NCI-H82 (cell line): ENCODE measurements around the gene KRTAP1-4.
"Not testable (repeated sequence)": the region's sequence is repeated elsewhere in the genome, so short reads cannot be mapped to it uniquely, and the experiment has no call there.

Experiments used
- DNase-seq: peaks from one replicate; lab custom pipeline; 2025; lab: John Stamatoyannopoulos, UW

The KRTAP1-4 gene

DNA sequence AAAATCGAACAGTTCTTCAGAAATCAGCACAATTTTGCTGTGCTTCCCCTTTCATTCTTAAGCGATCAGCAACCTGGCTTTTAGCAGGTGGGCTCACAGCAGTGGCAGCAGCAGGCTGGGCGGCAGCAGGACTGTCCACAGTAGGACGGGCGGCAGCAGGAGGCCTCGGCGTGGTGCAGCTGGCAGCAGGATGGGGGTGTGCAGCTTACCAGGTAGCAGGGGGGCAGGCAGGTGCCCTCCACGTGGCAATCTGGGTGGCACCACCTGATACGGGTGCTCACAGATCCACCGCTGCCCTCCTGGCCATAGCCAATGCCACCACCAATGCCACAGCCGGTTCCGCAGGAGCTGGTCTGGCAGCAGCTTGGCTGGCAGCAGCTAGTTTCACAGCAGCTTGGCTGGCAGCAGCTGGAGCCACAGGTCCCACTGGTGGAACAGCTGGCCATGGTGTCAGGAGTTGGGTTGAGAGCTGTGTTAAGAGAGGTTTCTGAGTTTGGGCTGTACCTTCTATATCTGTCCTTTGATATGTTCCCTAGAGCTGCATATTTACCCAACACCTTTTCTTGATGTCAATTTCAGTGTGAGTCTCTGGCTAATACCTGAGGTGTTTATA is at the start of gene KRTAP1-4:
TSS of gene KRTAP1-4 (minus strand) at position 563 of the 613 bp plus-strand sequence. CDS start at position 446, 117 bp downstream.
- no peak for DNase-seq

GRCh38 chr17:41076788-41077187 is 46.8 kb upstream of the KRTAP1-4 start:
- no peak for DNase-seq

GRCh38 chr17:41073676-41074075 is 43.7 kb upstream of the KRTAP1-4 start:
- DNase-seq = no peak

- no peak for DNase-seq
Observed at GRCh38 chr17:41071606-41072360, 41.8 kb upstream of the KRTAP1-4 start.

DNA sequence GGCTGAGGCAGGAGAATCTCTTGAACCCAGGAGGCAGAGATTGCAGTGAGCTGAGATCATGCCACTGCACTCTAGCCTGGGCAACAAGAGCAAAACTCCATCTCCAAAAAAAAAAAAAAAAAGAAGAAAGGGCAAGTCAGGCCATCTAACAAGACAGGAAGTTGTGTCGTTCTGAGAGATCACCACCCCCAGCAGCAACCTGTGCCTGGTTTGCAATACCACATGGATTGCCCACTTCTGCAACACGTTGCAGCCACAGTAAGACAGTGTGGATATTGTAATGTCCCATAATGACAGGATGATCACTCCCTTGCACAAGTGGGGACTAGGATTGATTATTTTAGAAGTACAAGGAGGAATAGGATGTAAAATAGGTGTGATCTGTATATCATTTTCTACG is 39.0 kb upstream of the KRTAP1-4 start:
- no peak for DNase-seq

DNA sequence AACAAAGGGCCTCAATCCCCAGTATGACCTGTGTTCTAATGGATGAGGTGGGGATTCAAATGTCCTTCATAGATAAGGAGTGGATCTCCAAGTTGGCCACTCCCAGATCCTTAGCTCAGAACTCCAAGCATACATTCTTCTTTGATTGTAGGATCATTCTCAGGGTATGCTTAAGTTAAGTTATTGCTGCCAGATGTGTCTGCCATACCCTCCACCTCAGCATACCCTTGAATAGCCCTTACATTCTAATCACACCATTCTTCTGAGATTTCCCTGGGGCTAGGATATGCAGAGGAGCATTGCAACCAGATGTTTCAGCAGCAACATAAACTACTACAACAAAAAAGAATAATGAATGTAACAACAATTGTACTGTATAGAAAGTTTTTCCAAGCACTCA is 37.3 kb upstream of the KRTAP1-4 start:
- DNase-seq = no peak

- no peak for DNase-seq
Observed at GRCh38 chr17:41065829-41066624, 36.0 kb upstream of the KRTAP1-4 start, which contains the start of gene KRTAP2-4. KRTAP2-4 (minus strand) TSS chr17:41065879; CDS start chr17:41065845, 34 bp downstream.

DNA sequence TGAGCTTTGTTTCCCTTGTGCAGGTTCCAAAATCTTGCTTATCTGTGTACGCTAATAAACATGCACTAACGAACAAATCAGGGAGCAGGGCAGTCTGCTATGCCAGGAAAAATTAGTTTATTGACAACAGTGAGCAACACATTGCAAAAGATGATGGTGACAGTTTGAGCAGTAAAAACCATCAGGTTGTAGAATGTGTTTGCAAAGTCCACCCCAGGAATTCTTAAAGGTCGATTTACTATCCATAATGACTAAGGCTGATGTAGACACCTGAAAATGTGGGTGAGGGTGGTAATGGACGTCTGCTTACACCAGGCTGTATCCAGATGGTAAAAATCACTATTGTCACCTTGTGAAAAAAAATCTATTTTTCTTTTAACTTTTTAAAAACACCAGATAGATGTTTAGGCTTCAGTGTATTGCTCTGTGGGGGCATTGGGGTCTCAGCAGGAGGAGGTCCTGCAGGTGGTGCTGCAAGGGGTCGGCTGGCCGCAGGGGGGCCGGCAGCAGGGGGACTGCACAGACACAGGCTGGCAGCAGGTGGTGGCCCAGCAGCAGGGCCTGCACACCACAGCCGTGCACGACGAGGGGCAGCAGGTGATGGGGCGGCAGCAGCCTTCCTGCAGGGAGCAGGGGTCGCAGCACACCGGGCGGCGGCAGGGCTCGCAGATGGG is 35.2 kb upstream of the KRTAP1-4 start:
- not testable (repeated sequence) for DNase-seq

DNA sequence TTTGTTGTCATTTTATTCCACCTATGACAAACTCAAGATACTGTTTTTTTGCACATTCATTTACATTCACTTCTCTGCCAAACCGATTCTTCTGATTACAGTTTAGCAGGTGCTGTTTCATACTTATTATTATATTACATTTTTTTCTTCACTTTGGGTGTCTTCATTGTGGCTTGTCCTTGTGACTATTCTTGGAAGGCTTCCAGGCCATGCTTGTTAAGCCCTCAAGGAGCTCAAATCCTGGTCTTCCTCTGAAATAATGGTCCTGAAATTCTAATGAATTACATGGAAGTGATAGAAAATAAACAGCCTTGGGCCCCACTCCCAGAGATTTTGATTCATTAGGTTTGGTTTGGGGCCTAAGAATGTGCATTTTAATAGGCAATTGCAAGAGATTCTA is 34.3 kb upstream of the KRTAP1-4 start:
- no peak for DNase-seq

GRCh38 chr17:41063449-41063848 is 33.5 kb upstream of the KRTAP1-4 start:
- no peak for DNase-seq

DNA sequence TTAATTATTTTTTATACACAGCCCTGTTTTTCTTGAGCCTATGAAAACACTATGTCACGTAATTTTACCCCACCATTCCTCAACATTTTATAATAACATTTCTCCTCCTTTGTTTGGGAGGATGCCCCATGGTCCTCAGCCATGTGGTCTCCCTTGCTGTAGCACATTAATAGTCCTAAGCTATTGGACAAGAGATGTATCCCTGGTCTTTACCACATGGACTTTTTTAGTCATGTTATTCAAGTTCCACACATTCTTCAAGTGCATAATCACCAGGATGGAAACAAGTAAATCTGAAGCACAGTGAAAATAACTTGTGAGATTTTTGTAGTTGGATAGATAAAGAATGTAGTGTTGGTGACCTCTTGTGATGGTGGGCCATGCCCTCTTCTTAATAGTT is 32.0 kb upstream of the KRTAP1-4 start:
- DNase-seq = no peak

GRCh38 chr17:41060052-41060604 is 30.1 kb upstream of the KRTAP1-4 start, which contains the start of gene KRTAP2-3:
KRTAP2-3 (minus strand) TSS chr17:41060114; CDS start chr17:41060050, 64 bp downstream.
- no peak for DNase-seq

DNA sequence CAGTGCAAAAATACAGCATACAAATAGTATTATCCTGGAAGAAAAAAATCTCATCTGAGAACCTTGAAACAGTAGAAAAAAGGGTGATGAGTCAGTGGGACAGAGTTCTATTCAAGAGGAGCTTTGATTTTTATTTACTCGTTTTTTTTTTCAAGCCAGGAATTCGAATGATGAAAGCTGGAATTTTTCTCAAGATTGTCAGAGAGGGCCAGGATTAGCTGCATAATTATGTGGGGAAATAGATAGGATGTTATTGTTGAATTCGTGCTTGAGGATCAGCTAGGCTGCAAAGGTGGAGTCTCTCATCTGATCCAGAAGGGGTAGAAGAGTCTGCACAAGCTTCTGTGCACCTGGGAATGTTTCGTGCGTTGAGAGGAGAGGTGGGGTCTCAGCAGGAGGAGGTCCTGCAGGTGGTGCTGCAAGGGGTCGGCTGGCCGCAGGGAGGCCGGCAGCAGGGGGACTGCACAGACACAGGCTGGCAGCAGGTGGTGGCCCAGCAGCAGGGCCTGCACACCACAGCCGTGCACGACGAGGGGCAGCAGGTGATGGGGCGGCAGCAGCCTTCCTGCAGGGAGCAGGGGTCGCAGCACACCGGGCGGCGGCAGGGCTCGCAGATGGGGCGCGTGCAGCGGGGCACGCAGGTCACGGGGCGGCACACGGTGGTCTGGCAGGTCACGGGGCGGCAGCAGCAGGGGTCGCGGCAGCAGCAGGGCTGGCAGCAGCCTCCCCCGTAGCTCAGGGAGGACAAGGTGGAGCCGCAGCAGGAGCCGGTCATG is 29.5 kb upstream of the KRTAP1-4 start:
- not testable (repeated sequence) for DNase-seq

DNA sequence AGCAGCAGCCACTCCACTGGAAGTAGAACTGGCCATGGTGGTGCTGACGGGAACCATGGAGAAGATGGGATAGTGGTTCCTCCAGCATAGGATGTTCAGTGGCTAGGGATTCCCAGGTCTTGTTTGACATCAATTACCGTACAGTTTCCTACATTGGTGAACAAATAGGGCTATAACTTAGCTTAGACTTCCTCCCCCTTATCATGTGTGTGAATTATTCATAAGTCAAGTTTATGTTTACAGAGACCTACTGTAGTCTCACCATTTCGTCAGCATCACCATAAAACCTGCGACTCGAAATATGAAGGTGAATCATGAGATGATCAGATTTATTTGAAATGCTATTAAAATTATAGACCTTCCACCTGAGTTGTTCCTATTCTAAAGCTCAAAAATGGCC is 28.7 kb upstream of the KRTAP1-4 start:
- no peak for DNase-seq

DNA sequence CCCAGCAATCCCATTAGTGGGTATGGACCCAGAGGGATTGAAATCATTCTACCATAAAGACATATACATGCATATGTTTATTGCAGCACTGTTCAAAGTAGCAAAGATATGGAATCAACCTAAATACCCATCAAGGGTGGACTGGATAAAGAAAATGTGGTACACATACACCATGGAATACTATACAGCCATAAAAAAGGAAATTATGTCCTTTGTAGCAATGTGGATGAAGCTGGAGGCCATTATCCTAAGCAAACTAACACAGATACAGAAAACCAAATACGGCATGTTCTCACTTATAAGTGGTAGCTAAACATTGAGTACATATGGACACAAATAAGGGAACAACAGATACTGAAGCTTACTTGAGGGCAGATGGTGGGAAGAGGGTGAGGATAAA is 27.6 kb upstream of the KRTAP1-4 start:
- DNase-seq = no peak

- not testable (repeated sequence) for DNase-seq
Observed at GRCh38 chr17:41055130-41055529, 25.1 kb upstream of the KRTAP1-4 start, which contains the start of gene KRTAP2-2. KRTAP2-2 (minus strand) TSS chr17:41055230; CDS start chr17:41055211, 19 bp downstream.

DNA sequence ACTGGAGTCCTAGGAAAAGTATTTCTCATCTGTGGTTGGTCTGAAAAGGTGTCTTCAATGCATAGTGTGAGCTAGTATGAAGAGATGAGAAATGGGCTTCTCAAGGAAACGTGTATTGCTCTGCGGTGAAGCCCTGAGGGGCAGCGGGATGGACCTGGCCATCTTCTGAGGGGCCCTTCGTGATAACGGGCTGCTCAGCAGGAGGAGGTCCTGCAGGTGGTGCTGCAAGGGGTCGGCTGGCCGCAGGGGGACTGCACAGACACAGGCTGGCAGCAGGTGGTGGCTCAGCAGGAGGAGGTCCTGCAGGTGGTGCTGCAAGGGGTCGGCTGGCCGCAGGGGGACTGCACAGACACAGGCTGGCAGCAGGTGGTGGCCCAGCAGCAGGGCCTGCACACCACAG is 24.6 kb upstream of the KRTAP1-4 start:
- DNase-seq = not testable (repeated sequence)

DNA sequence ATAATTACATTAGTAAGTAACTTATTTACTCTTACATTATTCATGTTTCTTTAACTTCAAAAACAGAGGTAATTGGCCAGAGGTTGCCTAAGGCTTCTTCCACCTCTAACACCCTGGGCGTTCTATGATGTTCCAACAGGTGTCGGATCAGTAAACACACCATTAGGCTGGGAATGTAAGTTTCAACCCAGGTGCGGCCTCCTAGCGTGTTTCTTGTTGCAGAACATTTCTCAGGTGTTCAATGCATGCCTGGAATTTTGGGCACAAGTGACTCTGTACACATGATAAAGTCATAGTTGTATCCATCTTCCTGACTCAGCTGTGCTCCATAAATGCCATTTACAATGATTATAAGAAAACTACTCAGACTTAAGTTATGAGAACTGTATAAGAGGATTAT is 24.0 kb upstream of the KRTAP1-4 start:
- no peak for DNase-seq

GRCh38 chr17:41052566-41052965 is 22.6 kb upstream of the KRTAP1-4 start:
- DNase-seq = no peak

DNA sequence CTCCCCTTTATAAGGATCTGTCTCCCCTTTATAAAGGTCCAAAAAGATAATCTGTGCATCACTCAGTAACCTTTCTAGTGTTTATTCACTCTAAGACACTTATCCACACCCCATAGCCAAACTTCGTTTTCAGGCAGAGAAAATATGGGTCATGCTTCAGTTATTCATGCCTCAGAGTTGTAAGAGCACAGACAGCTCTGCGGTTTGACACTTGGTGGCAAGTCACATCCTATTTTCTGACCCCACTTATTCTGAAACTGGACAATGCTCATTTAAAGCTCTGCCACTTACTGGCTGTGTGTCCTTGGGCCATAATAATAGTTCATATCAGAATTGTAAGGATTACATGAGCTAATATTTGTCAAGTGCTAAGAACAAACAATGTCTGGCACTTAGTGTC is 19.1 kb upstream of the KRTAP1-4 start:
- DNase-seq = no peak

GRCh38 chr17:41048441-41048840 is 18.4 kb upstream of the KRTAP1-4 start:
- no peak for DNase-seq
